ENCODE results near the gene SPDEF. TPM values are rescaled to one million over a fixed set of nuclear protein-coding genes. Genes with fewer than 3 reads are reported as not detected.

SPDEF gene
- total and polyA plus RNA-seq, 7 experiments from 2014 or later: 0.39 to 0.40 TPM; not detected in 5

GRCh38 chr6:34511915-34512737 lies 44.0 kb downstream of the SPDEF start:
- no peaks in the 10 kb centered on the region for H3K27me3 ChIP-seq (ENCODE audit: control insufficient read depth in 2 of 2, insufficient read depth in 2 of 2, low read length in 2 of 2)
- Mint-ChIP-seq H3K27me3 (peaks cover 0 to 14% (median 5%) of the 10 kb centered on the region in 5 donors), H3K4me1 (peaks cover 0 to 3% (median 0%) of the 10 kb centered on the region in 7 donors), H3K36me3 (peaks cover 0 to 7% (median 0%) of the 10 kb centered on the region in 5 donors), H3K9me3 (peaks cover 0 to 12% (median 5%) of the 10 kb centered on the region in 11 donors), H3K4me3 (no peak overlapping the region), H3K27ac (no peak overlapping the region)
- intact Hi-C loops (cut with micrococcal nuclease): no loop called here
- ChIA-PET POLR2A (no interaction called here), CTCF (no interaction called here)
- H3K36me3 ChIP-seq (ENCODE audit: control insufficient read depth in 2 of 3, insufficient read depth in 3 of 3, low read length in 3 of 3): no peaks in the 10 kb centered on the region
- no peak for DNase-seq
- H3K4me3 ChIP-seq (ENCODE audit: low read length): no peak overlapping the region
- no peaks in the 10 kb centered on the region for H3K9me3 ChIP-seq (ENCODE audit: control insufficient read depth in 2 of 3, low read length in 3 of 3)
- no peaks in the 10 kb centered on the region for H3K4me1 ChIP-seq (ENCODE audit: control insufficient read depth in 2 of 2, insufficient read depth in 2 of 2, low read length in 2 of 2)
- no peak overlapping the region for H3K27ac ChIP-seq (ENCODE audit: low read depth, low read length)
- ATAC-seq: no peak

GRCh38 chr6:34511214-34511914 lies 44.8 kb downstream of the SPDEF start:
- H3K27ac Mint-ChIP-seq: no peak overlapping the region
- Histone ChIP-seq H3K27me3 (ENCODE audit: control insufficient read depth in 2 of 2, insufficient read depth in 2 of 2, low read length in 2 of 2) (no peaks in the 10 kb centered on the region), H3K27ac (ENCODE audit: low read depth, low read length) (no peak overlapping the region), H3K36me3 (ENCODE audit: control insufficient read depth in 2 of 3, insufficient read depth in 3 of 3, low read length in 3 of 3) (no peaks in the 10 kb centered on the region), H3K4me1 (ENCODE audit: control insufficient read depth in 2 of 2, insufficient read depth in 2 of 2, low read length in 2 of 2) (no peaks in the 10 kb centered on the region), H3K4me3 (ENCODE audit: low read length) (no peak overlapping the region), H3K9me3 (ENCODE audit: control insufficient read depth in 2 of 3, low read length in 3 of 3) (no peaks in the 10 kb centered on the region)
- peaks cover 0 to 7% (median 0%) of the 10 kb centered on the region in 5 donors for H3K36me3 Mint-ChIP-seq
- peaks cover 0 to 1% (median 0%) of the 10 kb centered on the region in 7 donors for H3K4me1 Mint-ChIP-seq
- peaks cover 0 to 12% (median 5%) of the 10 kb centered on the region in 11 donors for H3K9me3 Mint-ChIP-seq
- ATAC-seq (no peak), DNase-seq (no peak)
- no peak overlapping the region for H3K4me3 Mint-ChIP-seq
- H3K27me3 Mint-ChIP-seq: peaks cover 0 to 15% (median 5%) of the 10 kb centered on the region in 5 donors
- ChIA-PET POLR2A (no interaction called here), CTCF (no interaction called here)
- intact Hi-C loops (cut with micrococcal nuclease): no loop called here

- Mint-ChIP-seq H3K36me3 (peaks cover 0 to 7% (median 0%) of the 10 kb centered on the region in 5 donors), H3K4me3 (no peak overlapping the region), H3K9me3 (peaks cover 0 to 12% (median 5%) of the 10 kb centered on the region in 11 donors), H3K4me1 (peaks cover 0 to 1% (median 0%) of the 10 kb centered on the region in 7 donors), H3K27me3 (peaks cover 0 to 15% (median 5%) of the 10 kb centered on the region in 5 donors), H3K27ac (no peak overlapping the region)
- Histone ChIP-seq H3K4me1 (ENCODE audit: control insufficient read depth in 2 of 2, insufficient read depth in 2 of 2, low read length in 2 of 2) (no peaks in the 10 kb centered on the region), H3K4me3 (ENCODE audit: low read length) (no peak overlapping the region), H3K36me3 (ENCODE audit: control insufficient read depth in 2 of 3, insufficient read depth in 3 of 3, low read length in 3 of 3) (no peaks in the 10 kb centered on the region), H3K27me3 (ENCODE audit: control insufficient read depth in 2 of 2, insufficient read depth in 2 of 2, low read length in 2 of 2) (no peaks in the 10 kb centered on the region), H3K27ac (ENCODE audit: low read depth, low read length) (no peak overlapping the region), H3K9me3 (ENCODE audit: control insufficient read depth in 2 of 3, low read length in 3 of 3) (no peaks in the 10 kb centered on the region)
- intact Hi-C loops (cut with micrococcal nuclease): no loop called here
- no peak for DNase-seq
- ChIA-PET CTCF (no interaction called here), POLR2A (no interaction called here)
- ATAC-seq: no peak
Measured at GRCh38 chr6:34510299-34510698, 45.8 kb downstream of the SPDEF start.

GRCh38 chr6:34509782-34510181 lies 46.3 kb downstream of the SPDEF start:
- ChIA-PET POLR2A (no interaction called here), CTCF (interaction anchor here (0.6 kb wide), 1 partner anchor 95 kb away, joined by 3 read pairs; no protein-coding TSS in a partner anchor)
- no peak overlapping the region for H3K27ac ChIP-seq (ENCODE audit: low read depth, low read length)
- H3K36me3 ChIP-seq (ENCODE audit: control insufficient read depth in 2 of 3, insufficient read depth in 3 of 3, low read length in 3 of 3): no peaks in the 10 kb centered on the region
- Mint-ChIP-seq H3K4me3 (no peak overlapping the region), H3K27me3 (peaks cover 0 to 15% (median 5%) of the 10 kb centered on the region in 5 donors), H3K36me3 (peaks cover 0 to 7% (median 0%) of the 10 kb centered on the region in 5 donors), H3K27ac (no peak overlapping the region), H3K9me3 (peaks cover 0 to 12% (median 5%) of the 10 kb centered on the region in 11 donors), H3K4me1 (peaks cover 0 to 1% (median 0%) of the 10 kb centered on the region in 7 donors)
- H3K9me3 ChIP-seq (ENCODE audit: control insufficient read depth in 2 of 3, low read length in 3 of 3): no peaks in the 10 kb centered on the region
- intact Hi-C loops (cut with micrococcal nuclease): no loop called here
- H3K27me3 ChIP-seq (ENCODE audit: control insufficient read depth in 2 of 2, insufficient read depth in 2 of 2, low read length in 2 of 2): no peaks in the 10 kb centered on the region
- H3K4me1 ChIP-seq (ENCODE audit: control insufficient read depth in 2 of 2, insufficient read depth in 2 of 2, low read length in 2 of 2): no peaks in the 10 kb centered on the region
- ATAC-seq (no peak), DNase-seq (no peak)
- no peak overlapping the region for H3K4me3 ChIP-seq (ENCODE audit: low read length)

GRCh38 chr6:34508425-34508824 lies 47.7 kb downstream of the SPDEF start:
- peaks cover 0 to 1% (median 0%) of the 10 kb centered on the region in 7 donors for H3K4me1 Mint-ChIP-seq
- intact Hi-C loops (cut with micrococcal nuclease): no loop called here
- Histone ChIP-seq H3K36me3 (ENCODE audit: control insufficient read depth in 2 of 3, insufficient read depth in 3 of 3, low read length in 3 of 3) (no peaks in the 10 kb centered on the region), H3K4me3 (ENCODE audit: low read length) (no peak overlapping the region), H3K27me3 (ENCODE audit: control insufficient read depth in 2 of 2, insufficient read depth in 2 of 2, low read length in 2 of 2) (no peaks in the 10 kb centered on the region), H3K4me1 (ENCODE audit: control insufficient read depth in 2 of 2, insufficient read depth in 2 of 2, low read length in 2 of 2) (no peaks in the 10 kb centered on the region), H3K27ac (ENCODE audit: low read depth, low read length) (no peak overlapping the region), H3K9me3 (ENCODE audit: control insufficient read depth in 2 of 3, low read length in 3 of 3) (no peaks in the 10 kb centered on the region)
- ChIA-PET CTCF (no interaction called here), POLR2A (no interaction called here)
- ATAC-seq (no peak), DNase-seq (no peak)
- H3K9me3 Mint-ChIP-seq: peaks cover 0 to 12% (median 5%) of the 10 kb centered on the region in 11 donors
- no peak overlapping the region for H3K27ac Mint-ChIP-seq
- H3K27me3 Mint-ChIP-seq: peaks cover 0 to 5% (median 4%) of the 10 kb centered on the region in 5 donors
- peaks cover 0 to 7% (median 0%) of the 10 kb centered on the region in 5 donors for H3K36me3 Mint-ChIP-seq
- no peak overlapping the region for H3K4me3 Mint-ChIP-seq

- Histone ChIP-seq H3K9me3 (ENCODE audit: control insufficient read depth in 2 of 3, low read length in 3 of 3) (no peaks in the 10 kb centered on the region), H3K27ac (ENCODE audit: low read depth, low read length) (no peak overlapping the region), H3K27me3 (ENCODE audit: control insufficient read depth in 2 of 2, insufficient read depth in 2 of 2, low read length in 2 of 2) (no peaks in the 10 kb centered on the region), H3K36me3 (ENCODE audit: control insufficient read depth in 2 of 3, insufficient read depth in 3 of 3, low read length in 3 of 3) (no peaks in the 10 kb centered on the region), H3K4me3 (ENCODE audit: low read length) (no peak overlapping the region), H3K4me1 (ENCODE audit: control insufficient read depth in 2 of 2, insufficient read depth in 2 of 2, low read length in 2 of 2) (no peaks in the 10 kb centered on the region)
- Mint-ChIP-seq H3K4me3 (no peak overlapping the region), H3K36me3 (peaks cover 0 to 7% (median 0%) of the 10 kb centered on the region in 5 donors), H3K27me3 (peaks cover 0 to 4% (median 2%) of the 10 kb centered on the region in 5 donors), H3K9me3 (peaks cover 0 to 17% (median 5%) of the 10 kb centered on the region in 11 donors), H3K27ac (no peak overlapping the region), H3K4me1 (peaks cover 0 to 1% (median 0%) of the 10 kb centered on the region in 7 donors)
- intact Hi-C loops (cut with micrococcal nuclease): no loop called here
- CTCF ChIA-PET: no interaction called here
- DNase-seq (no peak), ATAC-seq (no peak)
- POLR2A ChIA-PET: no interaction called here
Measured at GRCh38 chr6:34506718-34507117, 49.4 kb downstream of the SPDEF start.

All from naive thymus-derived CD4-positive, alpha-beta T cell (primary cell).